HCT116 (cell line): ENCODE results near the gene RAMP3. TPM values are rescaled to one million over a fixed set of nuclear protein-coding genes. Genes with fewer than 3 reads are reported as not detected.

Experiments used
- ATAC-seq: fragments of 200-7000 bp; cut with Tn5 transposase; 2 replicates; pipeline ENCODE4 v1.9.1; 2020; ENCODE audit warnings: mild to moderate bottlenecking, moderate library complexity
- BruUV-seq: library from RNA; stranded (reverse); fragments of 400-500 nt; replicated peaks from 2 replicates; lab custom pipeline; 2021; lab: Mats Ljungman, UMichigan
- CTCF ChIA-PET: fragments of 300-600 bp; sonication (Branson Sonifier 250); formaldehyde crosslinking; loops from one replicate; lab custom pipeline; 2021; ENCODE audit warnings: antibody characterized with exemption; lab: Charles Lee
- POLR2A ChIA-PET: fragments of 300-600, 350-600 bp; sonication (Branson Sonifier 250); formaldehyde crosslinking; loops from one replicate; lab custom pipeline; 2021; ENCODE audit warnings: antibody characterized with exemption; lab: Charles Lee
- RAD21 ChIA-PET, 2 experiments: fragments of 300-600 bp; sonication (Branson Sonifier 250); formaldehyde crosslinking; loops; one replicate each; lab custom pipeline; 2023; ENCODE audit warnings: low total read pairs in 2 of 2; ENCODE audit not compliant: uncharacterized antibody in 2 of 2, unreplicated experiment in 2 of 2, low non-redundant PET in 1 of 2; lab: Charles Lee
- DNase-seq: peaks from one replicate; pipeline ENCODE4 v3.0.0-alpha.2; 2010; ENCODE audit warnings: low read depth, low spot score
- H2AFZ ChIP-seq: fragments of 200-600 bp; shearing (Covaris generic), sonication (generic); 2 replicates; pipeline ENCODE4 v1.6.1; 2017; ENCODE audit warnings: low read depth, mixed run types, mixed read lengths, antibody characterized with exemption, low read length; ENCODE audit not compliant: poor library complexity, severe bottlenecking
- H3K27ac ChIP-seq: 2 replicates; pipeline ENCODE4 v1.5.1; 2012; ENCODE audit warnings: low read depth, low read length
- H3K27me3 ChIP-seq: fragments of 200-600 bp; sonication (generic); 2 replicates; pipeline ENCODE4 v1.6.1; 2016; ENCODE audit warnings: mixed run types, low read length, mixed read lengths; ENCODE audit not compliant: insufficient read depth
- H3K36me3 ChIP-seq, 2 experiments: fragments of 200-500 bp in 1 of 2; fragments of 200-600 bp in 1 of 2; sonication (Bioruptor generic) in 1 of 2; sonication (generic) in 1 of 2; 2 replicates each; pipeline versions ENCODE4 v1.5.1 to v1.6.1; 2014 to 2016; ENCODE audit warnings: low read length in 2 of 2, inconsistent platforms in 1 of 2, mixed read lengths in 1 of 2, mixed run types in 1 of 2; ENCODE audit not compliant: insufficient read depth in 2 of 2, control insufficient read depth in 1 of 2
- H3K4me1 ChIP-seq, 2 experiments: fragments of 200-600 bp in 1 of 2; sonication (generic) in 1 of 2; 2 replicates each; pipeline versions ENCODE4 v1.5.1 to v1.6.1; 2012 to 2017; ENCODE audit warnings: low read length in 2 of 2, inconsistent platforms in 1 of 2, mild to moderate bottlenecking in 1 of 2, mixed read lengths in 1 of 2, mixed run types in 1 of 2, moderate library complexity in 1 of 2; ENCODE audit not compliant: insufficient read depth in 2 of 2, control insufficient read depth in 1 of 2
- H3K4me2 ChIP-seq: fragments of 200-600 bp; sonication (generic); 2 replicates; pipeline ENCODE4 v1.6.1; 2017; ENCODE audit warnings: mixed run types, low read length, mixed read lengths
- H3K4me3 ChIP-seq, 2 experiments: fragments of 200-600 bp in 1 of 2; sonication (generic) in 1 of 2; replicated peaks in 1 of 2; 2 replicates each; pipeline ENCODE4 v1.5.1; 2011 to 2016; ENCODE audit warnings: low read length in 2 of 2, control low read depth in 1 of 2, low read depth in 1 of 2, mild to moderate bottlenecking in 1 of 2, mixed read lengths in 1 of 2, mixed run types in 1 of 2
- H3K79me2 ChIP-seq: fragments of 200-600 bp; sonication (generic); 2 replicates; pipeline ENCODE4 v1.6.1; 2017; ENCODE audit warnings: mild to moderate bottlenecking, mixed run types, low read length, moderate library complexity, mixed read lengths; ENCODE audit not compliant: insufficient read depth
- H3K9ac ChIP-seq: fragments of 200-600 bp; sonication (generic); 2 replicates; pipeline ENCODE4 v1.6.1; 2016; ENCODE audit warnings: low read length, mixed read lengths
- H3K9me2 ChIP-seq: fragments of 200-600 bp; sonication (generic), shearing (Covaris generic); 2 replicates; pipeline ENCODE4 v1.6.1; 2017; ENCODE audit warnings: mixed run types, mild to moderate bottlenecking, moderate library complexity; ENCODE audit not compliant: insufficient read depth
- H3K9me3 ChIP-seq, 2 experiments: fragments of 200-500 bp in 1 of 2; fragments of 200-600 bp in 1 of 2; sonication (Bioruptor generic) in 1 of 2; sonication (generic) in 1 of 2; 2 replicates each; pipeline ENCODE4 v1.6.1; 2014 to 2017; ENCODE audit warnings: low read length in 2 of 2, mixed read lengths in 2 of 2, inconsistent platforms in 1 of 2, low read depth in 1 of 2, mild to moderate bottlenecking in 1 of 2, mixed run types in 1 of 2, moderate library complexity in 1 of 2; ENCODE audit not compliant: control insufficient read depth in 1 of 2, insufficient read depth in 1 of 2
- H4K20me1 ChIP-seq: fragments of 200-600 bp; sonication (generic), shearing (Covaris generic); 2 replicates; pipeline ENCODE4 v1.6.1; 2017; ENCODE audit warnings: mixed run types, mild to moderate bottlenecking, moderate library complexity; ENCODE audit not compliant: insufficient read depth
- CTCF ChIP-seq, 3 experiments: fragments of 200-600 bp in 1 of 3; sonication (generic) in 1 of 3; IDR thresholded peaks in 2 of 3; conservative IDR thresholded peaks in 1 of 3; 2 replicates each; pipeline ENCODE4 v1.5.1; 2012 to 2017; ENCODE audit warnings: low read depth in 2 of 3, low read length in 2 of 3, antibody characterized with exemption in 1 of 3, borderline replicate concordance in 1 of 3, control low read depth in 1 of 3, mild to moderate bottlenecking in 1 of 3, mixed read lengths in 1 of 3, mixed run types in 1 of 3, moderate library complexity in 1 of 3; ENCODE audit not compliant: insufficient read depth in 1 of 3
- EGR1 ChIP-seq: IDR thresholded peaks from 2 replicates; pipeline ENCODE4 v1.6.1; 2012; ENCODE audit warnings: low read depth
- ELF1 ChIP-seq: IDR thresholded peaks from 2 replicates; pipeline ENCODE4 v1.6.1; 2012; ENCODE audit warnings: low read depth, borderline replicate concordance
- EZH2phosphoT487 ChIP-seq: fragments of 200-600 bp; IDR thresholded peaks from 2 replicates; pipeline ENCODE4 v1.6.1; 2018; ENCODE audit warnings: antibody characterized with exemption, borderline replicate concordance
- FOSL1 ChIP-seq: IDR thresholded peaks from 2 replicates; pipeline ENCODE4 v1.6.1; 2012; ENCODE audit warnings: low read depth
- POLR2A ChIP-seq: IDR thresholded peaks from 2 replicates; pipeline ENCODE4 v1.7.0; 2011; ENCODE audit warnings: borderline replicate concordance; ENCODE audit not compliant: insufficient read depth, insufficient read length; ENCODE audit errors: extremely low read depth
- RAD21 ChIP-seq: IDR thresholded peaks from 2 replicates; pipeline ENCODE4 v1.6.1; 2012; ENCODE audit warnings: low read depth, mild to moderate bottlenecking
- SP1 ChIP-seq: IDR thresholded peaks from 2 replicates; pipeline ENCODE4 v1.6.1; 2012; ENCODE audit warnings: low read depth
- YY1 ChIP-seq: IDR thresholded peaks from 2 replicates; pipeline ENCODE4 v1.6.1; 2011; ENCODE audit warnings: low read length, low read depth, moderate library complexity, mild to moderate bottlenecking; ENCODE audit not compliant: insufficient replicate concordance; ENCODE audit errors: extremely low read depth
- ZFX ChIP-seq: fragments of 450-650 bp; IDR thresholded peaks from 2 replicates; pipeline ENCODE4 v1.6.1; 2017
- ZNF274 ChIP-seq: fragments of 200-500 bp; sonication (Bioruptor generic); IDR thresholded peaks from 2 replicates; pipeline ENCODE4 v1.6.1; 2014; ENCODE audit warnings: mild to moderate bottlenecking, low read depth, low read length, inconsistent platforms
- intact Hi-C: fragments of 100-400 bp; cut with micrococcal nuclease; formaldehyde crosslinking; loops from 2 replicates; pipeline ENCODE4 v1.10.0; 2022
- total RNA-seq: library from RNA; stranded (reverse); gene quantifications from one replicate; pipeline ENCODE4 v1.2.1, GENCODE V29; 2021; ENCODE audit not compliant: unreplicated experiment
- TF ChIP-seq, protein P1 (sequence below): IDR thresholded peaks from 2 replicates; pipeline ENCODE4 v1.6.1; 2011; ENCODE audit warnings: mild to moderate bottlenecking, low read length, moderate library complexity; ENCODE audit not compliant: insufficient replicate concordance; ENCODE audit errors: extremely low read depth

Gene RAMP3
- total RNA-seq, 1 experiment from 2014 or later = not detected

GRCh38 chr7:45223078-45223477 lies 65.5 kb downstream of the RAMP3 start:
- DNase-seq (no peak), ATAC-seq (no peak)
- no peak overlapping the region for H2AFZ ChIP-seq
- H3K9me3 ChIP-seq = no peaks in the 10 kb centered on the region
- no peaks in the 10 kb centered on the region for H3K36me3 ChIP-seq
- no peaks in the 10 kb centered on the region for H3K79me2 ChIP-seq
- H4K20me1 ChIP-seq = no peaks in the 10 kb centered on the region
- no peak for TF ChIP-seq EGR1
- no peak for TF ChIP-seq RAD21
- no peak for TF ChIP-seq ZFX
- TF ChIP-seq YY1 = no peak
- TF ChIP-seq, all 23 proteins: peak for 0
- Histone ChIP-seq H3K4me3 (no peak overlapping the region), H3K27ac (no peak overlapping the region), H3K4me1 (no peaks in the 10 kb centered on the region), H3K9me2 (no peaks in the 10 kb centered on the region), H3K4me2 (no peak overlapping the region), H3K27me3 (peaks cover 34% of the 10 kb centered on the region), H3K9ac (no peak overlapping the region)
- ChIA-PET CTCF (no interaction called here), POLR2A (no interaction called here), RAD21 (no interaction called here)
- intact Hi-C loops = no loop called here
- BruUV-seq = no TSS peak

GRCh38 chr7:45223728-45224630 lies 66.4 kb downstream of the RAMP3 start:
- POLR2A ChIA-PET = no interaction called here
- Histone ChIP-seq H3K27ac (no peak overlapping the region), H3K36me3 (no peaks in the 10 kb centered on the region), H2AFZ (no peak overlapping the region), H3K4me3 (no peak overlapping the region), H3K9me2 (no peaks in the 10 kb centered on the region), H4K20me1 (no peaks in the 10 kb centered on the region), H3K27me3 (peaks cover 42% of the 10 kb centered on the region), H3K9me3 (no peaks in the 10 kb centered on the region), H3K79me2 (no peaks in the 10 kb centered on the region), H3K9ac (no peak overlapping the region), H3K4me2 (no peak overlapping the region), H3K4me1 (no peaks in the 10 kb centered on the region)
- no peak for DNase-seq
- CTCF ChIA-PET = no interaction called here
- RAD21 ChIA-PET = no interaction called here
- no TSS peak for BruUV-seq
- intact Hi-C loops = no loop called here
- ATAC-seq = no peak
- TF ChIP-seq FOSL1 = no peak
- TF ChIP-seq, protein P1, sequence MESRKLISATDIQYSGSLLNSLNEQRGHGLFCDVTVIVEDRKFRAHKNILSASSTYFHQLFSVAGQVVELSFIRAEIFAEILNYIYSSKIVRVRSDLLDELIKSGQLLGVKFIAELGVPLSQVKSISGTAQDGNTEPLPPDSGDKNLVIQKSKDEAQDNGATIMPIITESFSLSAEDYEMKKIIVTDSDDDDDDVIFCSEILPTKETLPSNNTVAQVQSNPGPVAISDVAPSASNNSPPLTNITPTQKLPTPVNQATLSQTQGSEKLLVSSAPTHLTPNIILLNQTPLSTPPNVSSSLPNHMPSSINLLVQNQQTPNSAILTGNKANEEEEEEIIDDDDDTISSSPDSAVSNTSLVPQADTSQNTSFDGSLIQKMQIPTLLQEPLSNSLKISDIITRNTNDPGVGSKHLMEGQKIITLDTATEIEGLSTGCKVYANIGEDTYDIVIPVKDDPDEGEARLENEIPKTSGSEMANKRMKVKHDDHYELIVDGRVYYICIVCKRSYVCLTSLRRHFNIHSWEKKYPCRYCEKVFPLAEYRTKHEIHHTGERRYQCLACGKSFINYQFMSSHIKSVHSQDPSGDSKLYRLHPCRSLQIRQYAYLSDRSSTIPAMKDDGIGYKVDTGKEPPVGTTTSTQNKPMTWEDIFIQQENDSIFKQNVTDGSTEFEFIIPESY = no peak
- no peak for TF ChIP-seq POLR2A
- no peak for TF ChIP-seq SP1
- TF ChIP-seq ELF1 = no peak
- no peak for TF ChIP-seq EZH2phosphoT487
- TF ChIP-seq CTCF (IDR thresholded peaks at IDR 0.05 in 2 of 3, conservative IDR thresholded peaks at IDR 0.05 in 1 of 3; ENCODE audit: borderline replicate concordance in 1 of 3, insufficient read depth in 1 of 3, low read depth in 2 of 3, low read length in 2 of 3) = no peak
- TF ChIP-seq YY1 = no peak
- no peak for TF ChIP-seq ZNF274
